Transverse colon (tissue), 4 donors: ENCODE results near the gene NMU. TPM values are rescaled to one million over a fixed set of nuclear protein-coding genes. Genes with fewer than 3 reads are reported as not detected.

Experiments used
- DNase-seq: peaks from one replicate; pipeline ENCODE4 v3.0.0-alpha.2; 2019
- H3K27ac ChIP-seq, 4 donors: fragments of 200-600 bp; sonication (generic); 2 replicates each; pipeline ENCODE4 v1.5.1; 2016 to 2018; ENCODE audit warnings: inconsistent platforms in 4 of 4
- H3K27me3 ChIP-seq: fragments of 200-600 bp; sonication (generic); 2 replicates; pipeline ENCODE4 v1.5.1; 2017; ENCODE audit warnings: inconsistent platforms
- H3K36me3 ChIP-seq, 4 donors: fragments of 200-600 bp; sonication (generic); 2 replicates each; pipeline ENCODE4 v1.5.1; 2017 to 2019; ENCODE audit warnings: inconsistent platforms in 4 of 4
- H3K4me1 ChIP-seq, 4 donors: fragments of 200-600 bp; sonication (generic); 2 replicates each; pipeline ENCODE4 v1.5.1; 2017 to 2020; ENCODE audit warnings: inconsistent platforms in 4 of 4
- H3K4me3 ChIP-seq, 4 donors: fragments of 200-600 bp; sonication (generic); 1 replicate in 1 of 4; 2 replicates in 3 of 4; pipeline versions ENCODE4 v1.5.1 to v1.6.1; 2017 to 2019; ENCODE audit warnings: inconsistent platforms in 4 of 4
- H3K9me3 ChIP-seq, 2 donors: fragments of 200-600 bp; sonication (generic); 2 replicates each; pipeline ENCODE4 v1.5.1; 2017 to 2019; ENCODE audit warnings: inconsistent platforms in 2 of 2
- CTCF ChIP-seq, 5 experiments: fragments of 200-600 bp in 3 of 5; fragments of 450-650 bp in 2 of 5; sonication (generic) in 3 of 5; IDR thresholded peaks; 1 replicate in 2 of 5; 2 replicates in 3 of 5; pipeline ENCODE4 v1.5.1; 2016 to 2017; ENCODE audit warnings: antibody characterized with exemption in 5 of 5, inconsistent platforms in 3 of 5, mild to moderate bottlenecking in 2 of 5, moderate library complexity in 1 of 5
- EP300 ChIP-seq: sonication (generic); formaldehyde crosslinking; IDR thresholded peaks from one replicate; pipeline ENCODE4 v1.6.1; 2017; ENCODE audit warnings: antibody characterized with exemption, low read depth
- POLR2A ChIP-seq: fragments of 450-650 bp; IDR thresholded peaks from one replicate; pipeline ENCODE4 v1.6.1; 2016; ENCODE audit warnings: antibody characterized with exemption, mild to moderate bottlenecking, moderate library complexity
- POLR2AphosphoS5 ChIP-seq, 3 donors: sonication (generic); formaldehyde crosslinking; IDR thresholded peaks; one replicate each; pipeline ENCODE4 v1.6.1; 2016; ENCODE audit warnings: antibody characterized with exemption in 3 of 3
- WGBS, 2 donors: methylation state at CpG; one replicate each; pipeline ENCODE4 v1.1.5; 2018; ENCODE audit warnings: low coverage in 1 of 2; 5-methylcytosine and 5-hydroxymethylcytosine counted together
- in situ Hi-C, 4 donors: fragments of 200-750 bp; cut with MboI; loops; one replicate each; pipeline versions ENCODE4 v1.15.0 to v1.15.1; 2017; ENCODE audit warnings: low sequenced_read_pairs in 3 of 4, low pct_ligation_motif_present in 1 of 4, low pct_unique_long_range_greater_than_20kb in 1 of 4
- intact Hi-C: fragments of 100-400 bp; cut with DNase I; formaldehyde crosslinking; loops from one replicate; pipeline ENCODE4 v1.15.1; 2023; ENCODE audit warnings: low total_unique reads
- total RNA-seq, 4 donors: library from RNA; depleted of rRNA; stranded (reverse); fragments of >200 nt; gene quantifications; one replicate each; pipeline ENCODE4 v1.1.0, GENCODE V29; 2016

NMU gene
- total RNA-seq, 4 donors from 2014 or later = 0.96 TPM; not detected in 3

- in situ Hi-C loops = no loop called here
- no peak for DNase-seq
- TF ChIP-seq CTCF (IDR thresholded peaks at IDR 0.05) (no peak), EP300 (no peak)
- Histone ChIP-seq H3K4me3 (no peak overlapping the region), H3K27ac (no peak overlapping the region), H3K36me3 (no peaks in the 10 kb centered on the region), H3K4me1 (peaks cover 7 to 19% (median 13%) of the 10 kb centered on the region in 4 donors), H3K9me3 (no peaks in the 10 kb centered on the region), H3K27me3 (peaks cover 59% of the 10 kb centered on the region)
- WGBS, 2 donors = 49 to 51% methylated on average over 4 to 12 of the region's 12 CpGs
- intact Hi-C loops = no loop called here
These were observed 1.2 kb upstream of the NMU start for GRCh38 chr4:55637272-55637820.

- no peaks in the 10 kb centered on the region for H3K9me3 ChIP-seq
- H3K4me1 ChIP-seq = peaks cover 7 to 19% (median 13%) of the 10 kb centered on the region in 4 donors
- H3K36me3 ChIP-seq = no peaks in the 10 kb centered on the region
- no peak overlapping the region for H3K27ac ChIP-seq
- peak overlapping the region in 2 of 4 donors; percentile 33 to 55 for H3K4me3 ChIP-seq
- 32 to 50% methylated on average over 2 to 7 of the region's 7 CpGs for WGBS, 2 donors
- in situ Hi-C loops (no loop called here), intact Hi-C loops (no loop called here)
- DNase-seq = no peak
- TF ChIP-seq EP300 = no peak
- no peak for TF ChIP-seq POLR2A
- no peak for TF ChIP-seq CTCF (IDR thresholded peaks at IDR 0.05)
- TF ChIP-seq POLR2AphosphoS5 (IDR thresholded peaks at IDR 0.05) = no peak
- peaks cover 61% of the 10 kb centered on the region for H3K27me3 ChIP-seq
These were observed 530 bp upstream of the NMU start for GRCh38 chr4:55636656-55636999.

- intact Hi-C loops (no loop called here), in situ Hi-C loops (no loop called here)
- DNase-seq = no peak
- TF ChIP-seq POLR2AphosphoS5 (IDR thresholded peaks at IDR 0.05) (no peak), EP300 (no peak), POLR2A (no peak), CTCF (IDR thresholded peaks at IDR 0.05) (no peak)
- H3K4me3 ChIP-seq = no peak overlapping the region
- H3K9me3 ChIP-seq = no peaks in the 10 kb centered on the region
- peaks cover 7 to 19% (median 13%) of the 10 kb centered on the region in 4 donors for H3K4me1 ChIP-seq
- peaks cover 65% of the 10 kb centered on the region for H3K27me3 ChIP-seq
- no peaks in the 10 kb centered on the region for H3K36me3 ChIP-seq
- H3K27ac ChIP-seq = no peak overlapping the region
- 8 to 15% methylated on average over 3 to 11 of the region's 11 CpGs for WGBS, 2 donors
These were observed 816 bp downstream of the NMU start for GRCh38 chr4:55635282-55635681.

- intact Hi-C loops = no loop called here
- Histone ChIP-seq H3K4me1 (peaks cover 7 to 19% (median 13%) of the 10 kb centered on the region in 4 donors), H3K9me3 (no peaks in the 10 kb centered on the region), H3K27me3 (peaks cover 65% of the 10 kb centered on the region), H3K27ac (no peak overlapping the region), H3K4me3 (no peak overlapping the region), H3K36me3 (no peaks in the 10 kb centered on the region)
- in situ Hi-C loops = no loop called here
- no peak for DNase-seq
- TF ChIP-seq CTCF (IDR thresholded peaks at IDR 0.05) (no peak), EP300 (no peak), POLR2AphosphoS5 (IDR thresholded peaks at IDR 0.05) (no peak), POLR2A (no peak)
- WGBS, 2 donors = 29 to 32% methylated on average over 3 of the region's 3 CpGs
These were observed 1.5 kb downstream of the NMU start for GRCh38 chr4:55634417-55635128.
